HEK293 (cell line): ENCODE results near the gene HPCA.

Source experiments
- ZBTB20 ChIP-seq: fragments of 450-650 bp; formaldehyde crosslinking; IDR thresholded peaks from 2 replicates; pipeline ENCODE4 v1.5.1; 2016; ENCODE audit warnings: missing biosample characterization, missing genetic modification characterization
- ZBTB48 ChIP-seq: fragments of 450-650 bp; formaldehyde crosslinking; IDR thresholded peaks from 2 replicates; pipeline ENCODE4 v1.5.1; 2016; ENCODE audit warnings: missing biosample characterization, missing genetic modification characterization
- ZNF266 ChIP-seq: fragments of 450-650 bp; formaldehyde crosslinking; IDR thresholded peaks from 2 replicates; pipeline ENCODE4 v1.5.1; 2016; ENCODE audit warnings: missing biosample characterization, missing genetic modification characterization, low read depth
- ZNF707 ChIP-seq: fragments of 450-650 bp; formaldehyde crosslinking; IDR thresholded peaks from 2 replicates; pipeline ENCODE4 v1.5.1; 2016; ENCODE audit warnings: missing biosample characterization, missing genetic modification characterization
- TF ChIP-seq, protein P1 (sequence below): fragments of 450-650 bp; formaldehyde crosslinking; IDR thresholded peaks from 2 replicates; pipeline ENCODE4 v1.5.1; 2016; ENCODE audit warnings: missing biosample characterization, missing genetic modification characterization, borderline replicate concordance
- TF ChIP-seq, protein P2 (sequence below): fragments of 450-650 bp; formaldehyde crosslinking; IDR thresholded peaks from 2 replicates; pipeline ENCODE4 v1.5.1; 2016; ENCODE audit warnings: missing biosample characterization, missing genetic modification characterization
- TF ChIP-seq, protein P3 (sequence below): fragments of 450-650 bp; formaldehyde crosslinking; IDR thresholded peaks from 2 replicates; pipeline ENCODE4 v1.5.1; 2016; ENCODE audit warnings: missing biosample characterization, missing genetic modification characterization

DNA sequence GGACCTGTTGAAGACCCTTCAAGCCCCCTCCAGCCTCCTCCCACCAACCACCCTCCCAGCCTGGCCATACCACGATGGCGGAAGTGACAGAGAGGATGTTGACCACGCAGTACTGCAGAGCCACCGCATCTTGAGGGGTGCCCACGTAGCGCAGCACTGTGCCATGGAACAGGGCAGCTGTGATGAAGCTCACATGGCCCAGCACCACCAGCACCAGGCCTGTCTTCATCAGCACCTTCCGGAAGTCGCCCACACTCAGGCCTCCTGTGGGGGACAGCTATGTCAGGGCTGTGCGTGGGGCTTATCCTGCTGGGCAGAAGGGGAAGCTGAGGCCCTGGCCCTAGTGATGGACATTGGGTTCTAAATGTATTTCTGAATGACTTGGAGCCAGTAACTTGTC is 11.8 kb downstream of the HPCA start:
- TF ChIP-seq, protein P1, sequence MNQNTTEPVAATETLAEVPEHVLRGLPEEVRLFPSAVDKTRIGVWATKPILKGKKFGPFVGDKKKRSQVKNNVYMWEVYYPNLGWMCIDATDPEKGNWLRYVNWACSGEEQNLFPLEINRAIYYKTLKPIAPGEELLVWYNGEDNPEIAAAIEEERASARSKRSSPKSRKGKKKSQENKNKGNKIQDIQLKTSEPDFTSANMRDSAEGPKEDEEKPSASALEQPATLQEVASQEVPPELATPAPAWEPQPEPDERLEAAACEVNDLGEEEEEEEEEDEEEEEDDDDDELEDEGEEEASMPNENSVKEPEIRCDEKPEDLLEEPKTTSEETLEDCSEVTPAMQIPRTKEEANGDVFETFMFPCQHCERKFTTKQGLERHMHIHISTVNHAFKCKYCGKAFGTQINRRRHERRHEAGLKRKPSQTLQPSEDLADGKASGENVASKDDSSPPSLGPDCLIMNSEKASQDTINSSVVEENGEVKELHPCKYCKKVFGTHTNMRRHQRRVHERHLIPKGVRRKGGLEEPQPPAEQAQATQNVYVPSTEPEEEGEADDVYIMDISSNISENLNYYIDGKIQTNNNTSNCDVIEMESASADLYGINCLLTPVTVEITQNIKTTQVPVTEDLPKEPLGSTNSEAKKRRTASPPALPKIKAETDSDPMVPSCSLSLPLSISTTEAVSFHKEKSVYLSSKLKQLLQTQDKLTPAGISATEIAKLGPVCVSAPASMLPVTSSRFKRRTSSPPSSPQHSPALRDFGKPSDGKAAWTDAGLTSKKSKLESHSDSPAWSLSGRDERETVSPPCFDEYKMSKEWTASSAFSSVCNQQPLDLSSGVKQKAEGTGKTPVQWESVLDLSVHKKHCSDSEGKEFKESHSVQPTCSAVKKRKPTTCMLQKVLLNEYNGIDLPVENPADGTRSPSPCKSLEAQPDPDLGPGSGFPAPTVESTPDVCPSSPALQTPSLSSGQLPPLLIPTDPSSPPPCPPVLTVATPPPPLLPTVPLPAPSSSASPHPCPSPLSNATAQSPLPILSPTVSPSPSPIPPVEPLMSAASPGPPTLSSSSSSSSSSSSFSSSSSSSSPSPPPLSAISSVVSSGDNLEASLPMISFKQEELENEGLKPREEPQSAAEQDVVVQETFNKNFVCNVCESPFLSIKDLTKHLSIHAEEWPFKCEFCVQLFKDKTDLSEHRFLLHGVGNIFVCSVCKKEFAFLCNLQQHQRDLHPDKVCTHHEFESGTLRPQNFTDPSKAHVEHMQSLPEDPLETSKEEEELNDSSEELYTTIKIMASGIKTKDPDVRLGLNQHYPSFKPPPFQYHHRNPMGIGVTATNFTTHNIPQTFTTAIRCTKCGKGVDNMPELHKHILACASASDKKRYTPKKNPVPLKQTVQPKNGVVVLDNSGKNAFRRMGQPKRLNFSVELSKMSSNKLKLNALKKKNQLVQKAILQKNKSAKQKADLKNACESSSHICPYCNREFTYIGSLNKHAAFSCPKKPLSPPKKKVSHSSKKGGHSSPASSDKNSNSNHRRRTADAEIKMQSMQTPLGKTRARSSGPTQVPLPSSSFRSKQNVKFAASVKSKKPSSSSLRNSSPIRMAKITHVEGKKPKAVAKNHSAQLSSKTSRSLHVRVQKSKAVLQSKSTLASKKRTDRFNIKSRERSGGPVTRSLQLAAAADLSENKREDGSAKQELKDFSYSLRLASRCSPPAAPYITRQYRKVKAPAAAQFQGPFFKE (tag by site-specific recombination), result no peak
- TF ChIP-seq ZBTB20 (tag by site-specific recombination) (no peak), ZNF707 (no peak), ZNF266 (no peak), ZBTB48 (tag by site-specific recombination) (no peak)
- TF ChIP-seq, protein P2, sequence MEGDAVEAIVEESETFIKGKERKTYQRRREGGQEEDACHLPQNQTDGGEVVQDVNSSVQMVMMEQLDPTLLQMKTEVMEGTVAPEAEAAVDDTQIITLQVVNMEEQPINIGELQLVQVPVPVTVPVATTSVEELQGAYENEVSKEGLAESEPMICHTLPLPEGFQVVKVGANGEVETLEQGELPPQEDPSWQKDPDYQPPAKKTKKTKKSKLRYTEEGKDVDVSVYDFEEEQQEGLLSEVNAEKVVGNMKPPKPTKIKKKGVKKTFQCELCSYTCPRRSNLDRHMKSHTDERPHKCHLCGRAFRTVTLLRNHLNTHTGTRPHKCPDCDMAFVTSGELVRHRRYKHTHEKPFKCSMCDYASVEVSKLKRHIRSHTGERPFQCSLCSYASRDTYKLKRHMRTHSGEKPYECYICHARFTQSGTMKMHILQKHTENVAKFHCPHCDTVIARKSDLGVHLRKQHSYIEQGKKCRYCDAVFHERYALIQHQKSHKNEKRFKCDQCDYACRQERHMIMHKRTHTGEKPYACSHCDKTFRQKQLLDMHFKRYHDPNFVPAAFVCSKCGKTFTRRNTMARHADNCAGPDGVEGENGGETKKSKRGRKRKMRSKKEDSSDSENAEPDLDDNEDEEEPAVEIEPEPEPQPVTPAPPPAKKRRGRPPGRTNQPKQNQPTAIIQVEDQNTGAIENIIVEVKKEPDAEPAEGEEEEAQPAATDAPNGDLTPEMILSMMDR (tag by site-specific recombination), result no peak
- TF ChIP-seq, protein P3, sequence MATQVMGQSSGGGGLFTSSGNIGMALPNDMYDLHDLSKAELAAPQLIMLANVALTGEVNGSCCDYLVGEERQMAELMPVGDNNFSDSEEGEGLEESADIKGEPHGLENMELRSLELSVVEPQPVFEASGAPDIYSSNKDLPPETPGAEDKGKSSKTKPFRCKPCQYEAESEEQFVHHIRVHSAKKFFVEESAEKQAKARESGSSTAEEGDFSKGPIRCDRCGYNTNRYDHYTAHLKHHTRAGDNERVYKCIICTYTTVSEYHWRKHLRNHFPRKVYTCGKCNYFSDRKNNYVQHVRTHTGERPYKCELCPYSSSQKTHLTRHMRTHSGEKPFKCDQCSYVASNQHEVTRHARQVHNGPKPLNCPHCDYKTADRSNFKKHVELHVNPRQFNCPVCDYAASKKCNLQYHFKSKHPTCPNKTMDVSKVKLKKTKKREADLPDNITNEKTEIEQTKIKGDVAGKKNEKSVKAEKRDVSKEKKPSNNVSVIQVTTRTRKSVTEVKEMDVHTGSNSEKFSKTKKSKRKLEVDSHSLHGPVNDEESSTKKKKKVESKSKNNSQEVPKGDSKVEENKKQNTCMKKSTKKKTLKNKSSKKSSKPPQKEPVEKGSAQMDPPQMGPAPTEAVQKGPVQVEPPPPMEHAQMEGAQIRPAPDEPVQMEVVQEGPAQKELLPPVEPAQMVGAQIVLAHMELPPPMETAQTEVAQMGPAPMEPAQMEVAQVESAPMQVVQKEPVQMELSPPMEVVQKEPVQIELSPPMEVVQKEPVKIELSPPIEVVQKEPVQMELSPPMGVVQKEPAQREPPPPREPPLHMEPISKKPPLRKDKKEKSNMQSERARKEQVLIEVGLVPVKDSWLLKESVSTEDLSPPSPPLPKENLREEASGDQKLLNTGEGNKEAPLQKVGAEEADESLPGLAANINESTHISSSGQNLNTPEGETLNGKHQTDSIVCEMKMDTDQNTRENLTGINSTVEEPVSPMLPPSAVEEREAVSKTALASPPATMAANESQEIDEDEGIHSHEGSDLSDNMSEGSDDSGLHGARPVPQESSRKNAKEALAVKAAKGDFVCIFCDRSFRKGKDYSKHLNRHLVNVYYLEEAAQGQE, result no peak
